ENCODE data around the gene NWD2. TPM values are rescaled to one million over a fixed set of nuclear protein-coding genes. Genes with fewer than 3 reads are reported as not detected.

The NWD2 gene
- total RNA-seq, 4 donors from 2014 or later = 0.22 TPM; not detected in 3

- DNase-seq = no peak
- no peak for TF ChIP-seq POLR2A (IDR thresholded peaks at IDR 0.05)
- TF ChIP-seq CTCF (IDR thresholded peaks at IDR 0.05) = no peak
- Histone ChIP-seq H3K4me1 (peaks cover 6 to 17% (median 10%) of the 10 kb centered on the region in 3 donors), H3K4me3 (no peak overlapping the region), H3K9me3 (no peaks in the 10 kb centered on the region), H3K36me3 (no peaks in the 10 kb centered on the region), H3K27me3 (peaks cover 0 to 65% (median 0%) of the 10 kb centered on the region in 4 donors), H3K27ac (no peak overlapping the region)
- intact Hi-C loops (cut with DNase I) = loop anchor here (5.0 kb wide), 1 partner anchor 116 kb away; no protein-coding TSS in a partner anchor
- 84 to 85% methylated on average over 1 of the region's 1 CpG for WGBS, 2 donors
These were observed 206.4 kb downstream of the NWD2 start for GRCh38 chr4:37450911-37451310.

GRCh38 chr4:37451656-37452055, 207.1 kb downstream of the NWD2 start:
- no peak for DNase-seq
- Histone ChIP-seq H3K36me3 (no peaks in the 10 kb centered on the region), H3K27ac (no peak overlapping the region), H3K4me1 (peaks cover 6 to 17% (median 10%) of the 10 kb centered on the region in 3 donors), H3K9me3 (no peaks in the 10 kb centered on the region), H3K27me3 (peaks cover 0 to 70% (median 0%) of the 10 kb centered on the region in 4 donors), H3K4me3 (no peak overlapping the region)
- intact Hi-C loops (cut with DNase I) = loop anchor here (5.0 kb wide), 1 partner anchor 116 kb away; no protein-coding TSS in a partner anchor
- WGBS, 2 donors = 48 to 58% methylated on average over 2 of the region's 2 CpGs
- no peak for TF ChIP-seq POLR2A (IDR thresholded peaks at IDR 0.05)
- no peak for TF ChIP-seq CTCF (IDR thresholded peaks at IDR 0.05)

GRCh38 chr4:37452952-37453280, 208.4 kb downstream of the NWD2 start:
- 0 to 6% methylated on average over 3 of the region's 3 CpGs for WGBS, 2 donors
- intact Hi-C loops (cut with DNase I) = loop anchor here (5.0 kb wide), 1 partner anchor 114 kb away; no protein-coding TSS in a partner anchor

GRCh38 chr4:37453281-37453998, 208.9 kb downstream of the NWD2 start:
- intact Hi-C loops (cut with DNase I) = loop anchor here (5.0 kb wide), 1 partner anchor 114 kb away; no protein-coding TSS in a partner anchor
- no peak for DNase-seq
- Histone ChIP-seq H3K27ac (no peak overlapping the region), H3K4me3 (peak overlapping the region; percentile 31 to 67 (median 49)), H3K27me3 (peaks cover 0 to 88% (median 0%) of the 10 kb centered on the region in 4 donors), H3K36me3 (no peaks in the 10 kb centered on the region), H3K4me1 (peaks cover 6 to 17% (median 10%) of the 10 kb centered on the region in 3 donors), H3K9me3 (no peaks in the 10 kb centered on the region)
- no peak for TF ChIP-seq CTCF (IDR thresholded peaks at IDR 0.05)
- TF ChIP-seq POLR2A (IDR thresholded peaks at IDR 0.05) = no peak
- WGBS, 2 donors = 0 to 3% methylated on average over 3 to 15 of the region's 56 CpGs

More at GRCh38 chr4:37452952-37453280, 208.4 kb downstream of the NWD2 start:
- H3K27ac ChIP-seq = no peak overlapping the region
- peaks cover 0 to 83% (median 0%) of the 10 kb centered on the region in 4 donors for H3K27me3 ChIP-seq
- DNase-seq = no peak
- peak in 5 of 6 experiments; percentile 44 to 66 (median 48) for TF ChIP-seq CTCF (IDR thresholded peaks at IDR 0.05)
- no peak for TF ChIP-seq POLR2A (IDR thresholded peaks at IDR 0.05)
- no peaks in the 10 kb centered on the region for H3K9me3 ChIP-seq
- peak overlapping the region in 3 of 4 donors; percentile 48 to 67 (median 50) for H3K4me3 ChIP-seq
- peaks cover 6 to 17% (median 10%) of the 10 kb centered on the region in 3 donors for H3K4me1 ChIP-seq
- no peaks in the 10 kb centered on the region for H3K36me3 ChIP-seq
